ENCODE data around the gene UCN2.
A peak's percentile ranks its signal among the peaks of the same experiment; 100 is the strongest.

UCN2 gene

DNA sequence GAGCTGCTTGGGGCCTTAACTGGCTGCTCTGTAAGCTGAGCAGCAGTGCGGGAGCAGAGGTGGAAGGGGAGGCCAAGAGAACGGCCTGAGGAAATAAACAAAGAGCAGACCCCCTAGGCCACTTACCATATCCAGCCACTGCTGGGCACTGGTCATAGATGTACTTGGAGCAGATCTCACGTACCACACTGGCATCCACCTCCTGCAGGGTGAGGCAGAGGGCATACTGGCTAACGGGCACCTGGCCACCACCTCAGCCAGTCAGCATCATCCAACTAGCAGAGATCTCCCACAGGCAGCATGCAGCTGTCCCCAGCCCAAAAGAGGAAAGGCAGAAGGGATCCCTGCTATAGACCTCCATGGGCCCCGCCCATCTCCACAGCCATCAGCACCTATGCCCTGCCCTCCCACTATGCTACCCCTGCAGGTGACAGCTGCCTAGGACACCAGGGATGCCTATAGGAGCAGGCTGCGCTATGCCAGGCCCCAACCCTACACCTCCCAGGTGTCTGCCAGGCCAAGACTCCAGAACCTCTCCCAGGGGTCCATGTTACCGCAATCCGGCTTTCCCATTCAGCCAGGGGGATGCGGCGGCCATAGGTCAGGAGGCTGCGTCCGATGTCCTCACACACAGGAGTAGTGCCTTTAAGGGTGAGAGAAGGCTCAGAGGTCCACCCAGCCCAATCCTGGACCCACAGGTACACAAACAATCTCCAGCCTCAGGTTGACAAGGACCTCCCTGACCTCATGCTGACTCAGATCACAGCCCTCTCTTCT, 36.1 kb upstream of the UCN2 start:
- TF ChIP-seq, protein P1, sequence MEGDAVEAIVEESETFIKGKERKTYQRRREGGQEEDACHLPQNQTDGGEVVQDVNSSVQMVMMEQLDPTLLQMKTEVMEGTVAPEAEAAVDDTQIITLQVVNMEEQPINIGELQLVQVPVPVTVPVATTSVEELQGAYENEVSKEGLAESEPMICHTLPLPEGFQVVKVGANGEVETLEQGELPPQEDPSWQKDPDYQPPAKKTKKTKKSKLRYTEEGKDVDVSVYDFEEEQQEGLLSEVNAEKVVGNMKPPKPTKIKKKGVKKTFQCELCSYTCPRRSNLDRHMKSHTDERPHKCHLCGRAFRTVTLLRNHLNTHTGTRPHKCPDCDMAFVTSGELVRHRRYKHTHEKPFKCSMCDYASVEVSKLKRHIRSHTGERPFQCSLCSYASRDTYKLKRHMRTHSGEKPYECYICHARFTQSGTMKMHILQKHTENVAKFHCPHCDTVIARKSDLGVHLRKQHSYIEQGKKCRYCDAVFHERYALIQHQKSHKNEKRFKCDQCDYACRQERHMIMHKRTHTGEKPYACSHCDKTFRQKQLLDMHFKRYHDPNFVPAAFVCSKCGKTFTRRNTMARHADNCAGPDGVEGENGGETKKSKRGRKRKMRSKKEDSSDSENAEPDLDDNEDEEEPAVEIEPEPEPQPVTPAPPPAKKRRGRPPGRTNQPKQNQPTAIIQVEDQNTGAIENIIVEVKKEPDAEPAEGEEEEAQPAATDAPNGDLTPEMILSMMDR (conservative IDR thresholded peaks at IDR 0.05; ENCODE audit: low read depth, low read length), result no peak
- no peak for DNase-seq (ENCODE audit: low read depth)
- H3K4me3 ChIP-seq (ENCODE audit: low read depth, low read length), result no peak overlapping the region

DNA sequence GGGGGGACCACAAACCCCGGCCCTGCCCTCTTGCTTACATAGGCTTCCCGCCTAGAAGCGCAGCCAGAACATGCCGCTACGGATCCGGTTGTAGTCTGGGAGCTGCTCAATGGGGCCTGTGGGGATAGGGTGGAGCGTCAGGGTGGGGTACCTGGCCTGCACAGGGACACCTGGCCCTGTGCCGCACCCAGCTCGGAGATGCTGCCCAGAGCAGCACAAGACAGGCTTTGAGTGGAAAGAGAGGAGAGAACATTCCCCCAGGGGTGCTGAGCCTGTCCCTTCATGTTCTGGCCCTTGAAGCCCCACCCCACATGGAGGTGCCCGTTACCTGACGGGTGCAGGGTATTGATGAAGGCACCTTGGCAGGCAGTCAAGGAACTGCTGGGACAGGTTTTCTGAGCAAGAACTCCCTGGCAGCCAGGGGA, 35.5 kb upstream of the UCN2 start:
- no peak for DNase-seq (ENCODE audit: low read depth)
- no peak overlapping the region for H3K4me3 ChIP-seq (ENCODE audit: low read depth, low read length)
- TF ChIP-seq, protein P1 (conservative IDR thresholded peaks at IDR 0.05; ENCODE audit: low read depth, low read length), result no peak

DNA sequence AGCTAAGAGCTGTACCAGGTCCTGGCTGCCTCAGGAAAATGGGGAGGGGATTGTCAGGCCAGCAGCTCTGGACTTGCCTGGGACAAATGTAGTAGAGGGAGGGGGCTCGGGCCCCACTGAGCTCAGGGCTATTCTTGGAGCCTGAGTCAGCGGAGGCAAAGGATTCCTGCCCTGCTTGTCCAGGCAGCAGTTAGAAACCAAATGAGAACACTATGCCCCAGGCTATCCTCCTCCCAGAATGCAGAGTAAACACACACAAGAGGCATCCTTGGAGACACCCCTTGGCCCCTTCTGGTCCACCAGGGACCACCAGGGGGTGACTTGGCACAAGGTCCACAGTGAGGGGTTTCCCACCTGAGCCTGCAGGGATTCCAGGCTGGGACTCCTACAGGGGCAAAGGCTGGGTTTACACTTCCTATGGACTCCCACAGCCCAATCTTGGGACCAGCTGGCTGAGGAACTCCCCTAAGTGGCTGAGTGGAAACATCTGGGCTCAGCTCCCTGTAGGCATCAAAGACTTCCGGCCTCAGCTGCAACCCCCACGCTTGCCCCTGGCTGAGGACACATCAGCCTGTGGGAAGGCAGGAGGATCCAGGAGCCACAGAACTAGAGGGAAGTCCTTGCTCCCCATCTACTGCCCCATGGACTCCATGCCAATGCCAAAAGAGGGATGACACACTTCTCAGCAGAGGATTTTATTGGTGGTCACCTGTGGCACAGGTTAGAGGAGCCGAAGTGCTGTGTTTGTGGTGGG, 34.9 kb upstream of the UCN2 start:
- TF ChIP-seq, protein P1 (conservative IDR thresholded peaks at IDR 0.05; ENCODE audit: low read depth, low read length), result no peak
- peak; percentile 92 for DNase-seq (ENCODE audit: low read depth)
- no peak overlapping the region for H3K4me3 ChIP-seq (ENCODE audit: low read depth, low read length)

DNA sequence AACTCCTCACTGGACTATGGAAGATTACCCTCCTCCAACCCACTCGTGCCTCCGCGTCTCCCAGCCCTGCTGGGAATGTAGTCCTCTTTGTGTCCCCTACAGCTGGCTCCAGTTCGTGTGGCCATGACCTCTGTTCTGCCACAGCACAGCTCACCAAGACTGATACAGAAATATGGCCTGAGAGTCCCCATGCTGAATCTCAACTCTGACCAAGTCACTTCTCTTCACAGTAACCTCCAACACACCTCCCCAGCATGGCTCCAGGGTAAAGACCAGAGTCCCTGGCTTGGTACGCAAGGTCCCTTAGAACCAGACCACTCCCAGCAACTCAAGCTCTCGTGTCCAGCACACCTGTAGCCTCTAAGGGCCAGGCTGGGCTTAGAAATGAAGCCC, 33.8 kb upstream of the UCN2 start:
- DNase-seq (ENCODE audit: low read depth), result no peak
- no peak overlapping the region for H3K4me3 ChIP-seq (ENCODE audit: low read depth, low read length)
- TF ChIP-seq, protein P1 (conservative IDR thresholded peaks at IDR 0.05; ENCODE audit: low read depth, low read length), result no peak

DNA sequence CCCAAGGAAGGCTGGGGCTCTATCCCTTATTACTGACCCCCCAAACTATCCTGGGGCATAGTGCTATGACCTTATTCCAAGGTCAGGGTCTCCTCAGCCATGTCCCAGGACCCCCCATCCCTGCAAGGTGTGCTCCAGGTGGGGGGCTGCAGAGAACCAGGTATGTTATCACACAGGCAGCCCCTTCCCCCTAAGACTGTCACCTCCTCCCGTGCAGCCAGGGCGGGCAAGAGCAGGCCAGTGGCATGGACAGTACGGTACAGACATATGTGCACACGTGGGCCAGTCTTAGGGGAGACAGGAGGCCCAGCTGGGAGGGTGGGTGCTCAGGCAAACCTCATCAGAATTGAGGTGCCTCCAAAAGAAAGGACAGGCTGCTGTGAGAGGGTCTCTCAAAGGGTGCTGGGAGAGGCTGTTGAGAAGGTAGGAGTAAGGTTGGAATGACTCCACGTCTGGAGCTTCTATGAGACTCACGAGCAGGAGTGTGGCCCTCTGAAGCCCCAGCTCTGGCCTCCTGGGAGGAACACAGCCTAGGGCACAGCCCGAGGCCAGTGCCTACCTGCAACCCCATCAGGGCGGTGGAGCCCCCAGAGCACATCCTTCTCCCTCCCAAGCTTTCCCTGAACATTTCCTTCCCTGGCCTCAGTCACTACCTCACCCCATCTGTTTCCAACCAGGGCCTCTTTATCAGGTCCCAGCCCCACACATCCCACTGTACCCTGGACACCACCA, 33.3 kb upstream of the UCN2 start:
- no peak overlapping the region for H3K4me3 ChIP-seq (ENCODE audit: low read depth, low read length)
- no peak for DNase-seq (ENCODE audit: low read depth)
- TF ChIP-seq, protein P1 (conservative IDR thresholded peaks at IDR 0.05; ENCODE audit: low read depth, low read length), result no peak

DNA sequence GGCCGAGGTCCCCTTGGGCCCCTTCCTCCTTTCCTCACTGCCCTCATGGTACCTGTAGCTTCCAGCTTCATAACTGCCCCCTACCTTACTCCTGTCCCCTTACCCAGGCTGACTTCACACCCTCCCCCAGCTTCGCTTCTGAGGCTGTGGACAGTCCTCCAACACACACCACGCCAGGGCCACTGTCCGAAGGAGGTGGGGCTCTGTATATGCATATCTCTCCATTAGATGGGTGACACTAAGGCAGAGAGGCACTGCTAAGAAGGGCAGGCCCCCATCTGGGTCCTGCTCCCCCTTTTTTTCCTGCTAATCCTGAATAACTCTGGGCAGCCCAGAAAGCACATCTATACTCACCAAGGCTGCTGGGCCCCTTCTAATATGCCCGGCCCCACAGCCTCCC, 32.6 kb upstream of the UCN2 start:
- H3K4me3 ChIP-seq (ENCODE audit: low read depth, low read length), result no peak overlapping the region
- TF ChIP-seq, protein P1 (conservative IDR thresholded peaks at IDR 0.05; ENCODE audit: low read depth, low read length), result no peak
- no peak for DNase-seq (ENCODE audit: low read depth)
